Uterus (tissue), 4 donors: Measurements from ENCODE around the gene PRKAG2. TPM values are rescaled to one million over a fixed set of nuclear protein-coding genes. Genes with fewer than 3 reads are reported as not detected.

Experiments
- DNase-seq, 2 donors: peaks; one replicate each; pipeline ENCODE4 v3.0.0-alpha.2; 2019 to 2020
- H3K27ac ChIP-seq, 2 donors: fragments of 200-600 bp; sonication (generic); 1 replicate in 1 of 2; 2 replicates in 1 of 2; pipeline ENCODE4 v1.5.1; 2016 to 2018
- H3K27me3 ChIP-seq, 2 donors: fragments of 200-600 bp; sonication (generic); one replicate each; pipeline ENCODE4 v1.5.1; 2018 to 2019; ENCODE audit warnings: control low read depth in 1 of 2
- H3K36me3 ChIP-seq, 2 donors: fragments of 200-600 bp; sonication (generic); one replicate each; pipeline ENCODE4 v1.5.1; 2019; ENCODE audit warnings: control low read depth in 1 of 2
- H3K4me1 ChIP-seq, 2 donors: fragments of 200-600 bp; sonication (generic); one replicate each; pipeline ENCODE4 v1.5.1; 2018 to 2019; ENCODE audit warnings: control low read depth in 1 of 2
- H3K4me3 ChIP-seq, 2 donors: fragments of 200-600 bp; sonication (generic); 1 replicate in 1 of 2; 2 replicates in 1 of 2; pipeline ENCODE4 v1.5.1; 2018 to 2019; ENCODE audit warnings: mild to moderate bottlenecking in 1 of 2
- H3K9me3 ChIP-seq, 2 donors: fragments of 200-600 bp; sonication (generic); one replicate each; pipeline ENCODE4 v1.5.1; 2019; ENCODE audit warnings: control low read depth in 1 of 2
- POLR2A ChIP-seq, 2 donors: fragments of 450-650 bp; IDR thresholded peaks; one replicate each; pipeline ENCODE4 v1.6.1; 2016; ENCODE audit warnings: antibody characterized with exemption in 2 of 2, mild to moderate bottlenecking in 1 of 2, moderate library complexity in 1 of 2
- intact Hi-C: fragments of 100-400 bp; cut with DNase I; formaldehyde crosslinking; loops from one replicate; pipeline ENCODE4 v1.15.1; 2023; ENCODE audit warnings: low total_unique reads
- total RNA-seq, 4 donors: library from RNA; depleted of rRNA in 3 of 4; stranded (reverse); fragments of >200 nt in 3 of 4; gene quantifications; one replicate each; pipeline versions ENCODE4 v1.1.0 to v1.2.4, GENCODE V29; 2014 to 2023
- TF ChIP-seq, protein P1 (sequence below), 4 experiments: fragments of 200-600 bp in 2 of 4; fragments of 450-650 bp in 2 of 4; sonication (generic) in 2 of 4; IDR thresholded peaks; one replicate each; pipeline ENCODE4 v1.5.1; 2016 to 2019; ENCODE audit warnings: antibody characterized with exemption in 4 of 4, mild to moderate bottlenecking in 2 of 4, moderate library complexity in 1 of 4
- donor health status: DM: yes; HTN: yes; CAD: no.

PRKAG2 gene
- total RNA-seq, 4 donors from 2014 or later: 15.1 to 66.2 (median 33.6) TPM

DNA sequence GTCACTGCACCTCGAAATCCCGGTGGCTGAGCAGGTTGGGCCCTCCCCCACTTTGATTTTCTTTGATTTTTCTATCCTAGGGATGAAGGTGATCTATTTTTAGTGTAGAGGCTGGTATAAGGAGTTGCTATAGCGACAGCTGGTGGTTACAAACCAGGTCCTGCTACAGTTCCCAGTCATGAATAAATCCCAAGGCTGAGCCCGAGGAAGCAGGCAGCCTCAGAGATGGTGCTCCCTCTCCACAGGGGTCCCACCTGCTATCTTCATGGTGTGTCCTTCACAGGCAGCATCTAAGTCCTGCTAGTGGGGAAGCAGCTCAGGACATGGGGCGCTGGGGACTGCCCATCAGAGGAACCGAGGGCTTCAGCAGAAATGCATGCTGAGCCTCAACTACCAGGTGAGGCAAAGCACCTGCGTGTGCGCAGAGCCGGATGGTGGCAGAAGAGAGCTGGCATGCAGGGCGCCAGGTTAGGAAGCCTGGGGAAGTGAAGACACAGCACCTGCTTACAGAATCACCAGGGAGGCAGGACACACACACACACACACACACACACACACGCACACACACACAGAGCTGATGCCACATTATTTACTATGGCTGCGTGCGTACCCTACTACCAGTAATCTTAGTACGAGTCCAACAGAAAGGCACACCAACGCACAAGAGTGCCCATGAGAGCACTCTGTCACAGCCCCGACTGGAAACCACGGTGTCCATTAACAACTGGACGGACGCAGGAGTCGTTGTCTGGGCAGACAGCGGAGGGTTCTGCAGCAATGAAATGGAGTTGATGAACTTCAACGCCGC is 150.9 kb downstream of the PRKAG2 start:
- no peak for DNase-seq
- TF ChIP-seq, protein P1, sequence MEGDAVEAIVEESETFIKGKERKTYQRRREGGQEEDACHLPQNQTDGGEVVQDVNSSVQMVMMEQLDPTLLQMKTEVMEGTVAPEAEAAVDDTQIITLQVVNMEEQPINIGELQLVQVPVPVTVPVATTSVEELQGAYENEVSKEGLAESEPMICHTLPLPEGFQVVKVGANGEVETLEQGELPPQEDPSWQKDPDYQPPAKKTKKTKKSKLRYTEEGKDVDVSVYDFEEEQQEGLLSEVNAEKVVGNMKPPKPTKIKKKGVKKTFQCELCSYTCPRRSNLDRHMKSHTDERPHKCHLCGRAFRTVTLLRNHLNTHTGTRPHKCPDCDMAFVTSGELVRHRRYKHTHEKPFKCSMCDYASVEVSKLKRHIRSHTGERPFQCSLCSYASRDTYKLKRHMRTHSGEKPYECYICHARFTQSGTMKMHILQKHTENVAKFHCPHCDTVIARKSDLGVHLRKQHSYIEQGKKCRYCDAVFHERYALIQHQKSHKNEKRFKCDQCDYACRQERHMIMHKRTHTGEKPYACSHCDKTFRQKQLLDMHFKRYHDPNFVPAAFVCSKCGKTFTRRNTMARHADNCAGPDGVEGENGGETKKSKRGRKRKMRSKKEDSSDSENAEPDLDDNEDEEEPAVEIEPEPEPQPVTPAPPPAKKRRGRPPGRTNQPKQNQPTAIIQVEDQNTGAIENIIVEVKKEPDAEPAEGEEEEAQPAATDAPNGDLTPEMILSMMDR (IDR thresholded peaks at IDR 0.05): no peak
- TF ChIP-seq POLR2A (IDR thresholded peaks at IDR 0.05): no peak
- intact Hi-C loops: no loop called here
- Histone ChIP-seq H3K9me3 (no peaks in the 10 kb centered on the region), H3K27me3 (no peaks in the 10 kb centered on the region), H3K27ac (no peak overlapping the region), H3K36me3 (no peaks in the 10 kb centered on the region), H3K4me1 (peaks cover 4 to 7% of the 10 kb centered on the region in 2 donors), H3K4me3 (no peak overlapping the region)

DNA sequence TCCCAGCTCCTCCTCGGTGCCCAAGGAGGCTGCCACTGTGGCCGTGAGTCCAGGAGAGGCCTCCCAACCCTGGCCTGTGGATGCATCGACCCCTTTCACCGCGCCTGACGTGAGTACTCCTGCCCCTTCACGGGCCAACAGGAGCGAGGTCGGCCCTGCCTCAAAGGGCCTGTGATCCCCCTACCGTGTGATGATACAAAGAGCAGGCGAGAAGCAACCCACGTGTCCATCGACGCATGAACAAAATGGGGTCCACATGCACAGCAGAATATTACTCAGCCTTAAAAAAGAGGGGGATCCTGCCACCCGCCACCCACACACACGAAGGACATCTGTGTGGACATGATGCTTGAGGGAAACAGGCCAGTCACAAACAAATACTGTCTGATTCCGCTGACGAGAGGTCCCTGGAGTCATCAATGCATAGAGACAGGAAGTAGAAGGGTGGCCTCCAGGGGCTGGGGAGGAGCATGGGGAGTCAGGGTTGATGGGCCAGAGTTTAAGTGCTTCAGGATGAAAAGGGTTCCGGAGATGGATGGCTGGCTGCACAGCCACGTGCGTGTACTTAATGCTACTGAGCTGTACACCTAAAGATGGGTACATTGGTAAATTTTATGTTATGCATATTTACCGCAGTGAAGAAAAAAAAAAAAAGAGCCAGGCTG is 151.9 kb downstream of the PRKAG2 start:
- no peaks in the 10 kb centered on the region for H3K9me3 ChIP-seq
- no peaks in the 10 kb centered on the region for H3K27me3 ChIP-seq
- no peaks in the 10 kb centered on the region for H3K36me3 ChIP-seq
- intact Hi-C loops: no loop called here
- TF ChIP-seq, protein P1 (IDR thresholded peaks at IDR 0.05): no peak
- no peak for TF ChIP-seq POLR2A (IDR thresholded peaks at IDR 0.05)
- H3K4me1 ChIP-seq: peaks cover 4 to 7% of the 10 kb centered on the region in 2 donors
- no peak for DNase-seq
- no peak overlapping the region for H3K4me3 ChIP-seq
- H3K27ac ChIP-seq: no peak overlapping the region

DNA sequence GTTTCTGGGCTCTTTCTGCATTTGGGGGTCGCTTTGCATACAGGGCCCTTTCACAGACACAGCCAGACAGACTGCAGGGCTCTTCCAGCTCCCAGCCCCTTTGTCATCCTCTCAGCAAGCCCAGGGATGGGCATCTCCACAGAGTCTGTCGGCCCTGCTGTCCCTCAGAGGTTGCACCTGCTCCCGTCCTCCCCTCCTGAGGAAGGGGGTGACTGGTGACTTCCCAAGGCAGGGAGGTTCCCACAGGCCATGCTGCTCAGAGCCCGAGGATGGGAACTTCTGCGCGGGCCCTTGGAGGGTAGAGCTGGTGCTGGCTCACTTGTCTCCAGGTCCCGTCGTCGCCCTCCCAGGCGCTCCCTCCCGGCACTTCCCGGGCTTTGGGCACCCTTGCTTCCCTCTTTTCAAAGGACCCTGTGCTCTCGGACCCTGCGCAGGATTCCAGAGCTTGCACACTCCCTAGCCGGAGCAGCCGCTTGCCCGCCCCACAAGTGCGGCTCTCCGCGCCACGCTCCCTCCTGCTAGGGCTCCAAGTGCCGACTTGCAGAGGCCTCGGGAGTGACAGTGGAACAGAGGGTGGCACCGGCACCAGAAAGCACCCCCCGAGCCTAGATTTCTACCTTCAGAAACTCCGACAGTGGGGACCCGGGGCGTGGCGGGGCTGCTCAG is 152.5 kb downstream of the PRKAG2 start:
- Histone ChIP-seq H3K9me3 (no peaks in the 10 kb centered on the region), H3K4me1 (peaks cover 4 to 7% of the 10 kb centered on the region in 2 donors), H3K4me3 (no peak overlapping the region), H3K36me3 (no peaks in the 10 kb centered on the region), H3K27me3 (no peaks in the 10 kb centered on the region), H3K27ac (no peak overlapping the region)
- intact Hi-C loops: no loop called here
- no peak for TF ChIP-seq POLR2A (IDR thresholded peaks at IDR 0.05)
- TF ChIP-seq, protein P1 (IDR thresholded peaks at IDR 0.05): no peak
- no peak for DNase-seq

DNA sequence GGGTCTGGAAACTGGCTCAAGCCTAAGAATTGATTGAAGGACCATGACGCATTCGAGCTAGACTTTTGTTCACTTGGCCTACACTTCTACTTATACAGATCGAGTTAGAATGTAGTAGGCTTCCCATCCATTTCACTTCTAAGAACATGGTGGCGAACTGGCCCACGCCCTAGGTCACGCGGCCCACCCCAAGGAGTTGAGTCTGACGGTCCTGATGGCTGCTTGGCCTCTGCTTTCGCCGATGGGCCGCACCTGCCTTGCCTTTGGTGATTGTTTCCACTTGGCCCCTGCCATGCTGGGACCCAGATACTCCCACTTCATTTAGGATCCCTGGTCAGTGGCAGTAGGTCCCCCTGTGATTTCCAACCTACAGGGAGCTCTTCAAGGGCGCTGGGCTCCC is 153.6 kb downstream of the PRKAG2 start:
- no peak for DNase-seq
- Histone ChIP-seq H3K36me3 (no peaks in the 10 kb centered on the region), H3K27ac (no peak overlapping the region), H3K4me1 (peaks cover 4 to 7% of the 10 kb centered on the region in 2 donors), H3K27me3 (no peaks in the 10 kb centered on the region), H3K9me3 (no peaks in the 10 kb centered on the region), H3K4me3 (no peak overlapping the region)
- intact Hi-C loops: no loop called here
- TF ChIP-seq, protein P1 (IDR thresholded peaks at IDR 0.05): no peak
- no peak for TF ChIP-seq POLR2A (IDR thresholded peaks at IDR 0.05)

DNA sequence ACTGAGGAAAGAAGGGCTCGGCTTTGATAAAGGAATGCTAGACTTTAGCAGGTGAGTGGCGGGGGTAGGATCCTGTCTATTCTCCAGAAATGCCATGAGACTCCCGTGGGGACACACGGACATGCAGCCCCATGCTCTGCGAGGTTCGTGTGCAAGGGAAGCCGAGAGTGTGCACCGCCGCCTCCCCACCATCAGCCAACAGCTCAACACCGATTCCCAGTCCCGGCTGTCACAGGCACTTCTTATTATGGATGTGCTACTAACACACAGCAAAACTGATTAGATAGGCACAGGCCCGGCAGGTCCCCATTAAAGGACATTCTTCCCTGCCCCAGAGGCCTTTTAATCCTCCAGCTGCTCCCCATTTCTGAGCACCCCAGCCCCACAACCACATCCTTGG is 154.4 kb downstream of the PRKAG2 start:
- no peaks in the 10 kb centered on the region for H3K27me3 ChIP-seq
- no peak for TF ChIP-seq POLR2A (IDR thresholded peaks at IDR 0.05)
- TF ChIP-seq, protein P1 (IDR thresholded peaks at IDR 0.05): no peak
- DNase-seq: no peak
- no peak overlapping the region for H3K27ac ChIP-seq
- H3K9me3 ChIP-seq: no peaks in the 10 kb centered on the region
- intact Hi-C loops: no loop called here
- H3K36me3 ChIP-seq: no peaks in the 10 kb centered on the region
- no peak overlapping the region for H3K4me3 ChIP-seq
- peaks cover under 1 to 4% of the 10 kb centered on the region in 2 donors for H3K4me1 ChIP-seq
